SU-DHL-6 (cell line): ENCODE measurements around the gene GIMAP4.
"Not testable (repeated sequence)": the region's sequence is repeated elsewhere in the genome, so short reads cannot be mapped to it uniquely, and the experiment has no call there.

Source experiments
- H2AFZ ChIP-seq: fragments of 200-600 bp; sonication (generic); 2 replicates; pipeline ENCODE4 v1.6.1; 2014; ENCODE audit warnings: low read depth, mild to moderate bottlenecking, moderate library complexity, mixed read lengths, antibody characterized with exemption, low read length; ENCODE audit not compliant: severe bottlenecking
- H3F3A ChIP-seq: fragments of 200-600 bp; shearing (Covaris generic); 2 replicates; pipeline ENCODE4 v1.6.0; 2016; ENCODE audit warnings: antibody characterized with exemption, mild to moderate bottlenecking; ENCODE audit not compliant: insufficient read depth
- H3K27ac ChIP-seq: fragments of 200-600 bp; sonication (generic); 2 replicates; pipeline ENCODE4 v1.5.1; 2016; ENCODE audit warnings: low read depth, mild to moderate bottlenecking, low read length, moderate library complexity, mixed read lengths
- H3K27me3 ChIP-seq: fragments of 200-600 bp; sonication (generic), shearing (Covaris generic); 2 replicates; pipeline ENCODE4 v1.6.0; 2014; ENCODE audit warnings: mild to moderate bottlenecking, low read length
- H3K36me3 ChIP-seq: fragments of 200-600 bp; sonication (generic); 2 replicates; pipeline ENCODE4 v1.6.1; 2014; ENCODE audit warnings: mild to moderate bottlenecking, low read length, mixed read lengths
- H3K4me2 ChIP-seq: fragments of 300-600, 200-600 bp; shearing (Covaris generic), sonication (generic); 2 replicates; pipeline ENCODE4 v1.6.0; 2014; ENCODE audit warnings: low read length, low read depth, mild to moderate bottlenecking; ENCODE audit not compliant: poor library complexity, severe bottlenecking
- H3K4me3 ChIP-seq: fragments of 200-600 bp; sonication (generic); 2 replicates; pipeline ENCODE4 v1.5.1; 2014; ENCODE audit warnings: antibody characterized with exemption, low read length, mild to moderate bottlenecking, mixed read lengths; ENCODE audit not compliant: insufficient read depth, poor library complexity, severe bottlenecking
- H3K79me2 ChIP-seq: fragments of 200-600 bp; sonication (generic); 2 replicates; pipeline ENCODE4 v1.6.1; 2014; ENCODE audit warnings: mild to moderate bottlenecking, low read length, moderate library complexity; ENCODE audit not compliant: insufficient read depth
- H3K9ac ChIP-seq: fragments of 200-600 bp; sonication (generic); 2 replicates; pipeline ENCODE4 v1.7.0; 2014; ENCODE audit warnings: mild to moderate bottlenecking, low read length
- H3K9me2 ChIP-seq: fragments of 200-600 bp; sonication (generic); replicated peaks from 2 replicates; pipeline ENCODE4 v1.6.1; 2014; ENCODE audit warnings: low read length; ENCODE audit not compliant: insufficient read depth
- H3K9me3 ChIP-seq: fragments of 200-600 bp; sonication (generic); 2 replicates; pipeline ENCODE4 v1.6.1; 2014; ENCODE audit warnings: low read length, mixed read lengths; ENCODE audit not compliant: insufficient read depth
- H4K20me1 ChIP-seq: fragments of 200-600 bp; sonication (generic); 2 replicates; pipeline ENCODE4 v1.6.1; 2014; ENCODE audit warnings: low read depth, mild to moderate bottlenecking, antibody characterized with exemption, low read length, moderate library complexity, mixed read lengths
- CTCF ChIP-seq: fragments of 200-600 bp; sonication (generic); IDR thresholded peaks from one replicate; pipeline ENCODE4 v1.5.1; 2017; ENCODE audit warnings: antibody characterized with exemption, mild to moderate bottlenecking, low read length, moderate library complexity; ENCODE audit not compliant: insufficient read depth, poor library complexity, severe bottlenecking
- EZH2phosphoT487 ChIP-seq: fragments of 200-600 bp; sonication (generic), shearing (Covaris generic); conservative IDR thresholded peaks from 2 replicates; pipeline ENCODE4 v1.6.1; 2018; ENCODE audit warnings: mild to moderate bottlenecking, antibody characterized with exemption, low read length, moderate library complexity, mixed read lengths

Gene GIMAP4

GRCh38 chr7:150586785-150587152 is 19.6 kb downstream of the GIMAP4 start:
- Histone ChIP-seq H3K4me3 (no peak overlapping the region), H3K9me2 (no peaks in the 10 kb centered on the region), H3K27me3 (no peaks in the 10 kb centered on the region), H2AFZ (no peak overlapping the region), H3K36me3 (no peaks in the 10 kb centered on the region), H3K4me2 (no peak overlapping the region), H3K9me3 (no peaks in the 10 kb centered on the region), H4K20me1 (no peaks in the 10 kb centered on the region), H3K27ac (no peak overlapping the region), H3K79me2 (no peaks in the 10 kb centered on the region), H3K9ac (no peak overlapping the region), H3F3A (no peaks in the 10 kb centered on the region)
- TF ChIP-seq EZH2phosphoT487 (no peak), CTCF (no peak)

- no peak overlapping the region for H3K9ac ChIP-seq
- H2AFZ ChIP-seq, result no peak overlapping the region
- H3K36me3 ChIP-seq, result no peaks in the 10 kb centered on the region
- no peaks in the 10 kb centered on the region for H3K79me2 ChIP-seq
- H3K27me3 ChIP-seq, result no peaks in the 10 kb centered on the region
- no peaks in the 10 kb centered on the region for H3K9me3 ChIP-seq
- TF ChIP-seq CTCF (no peak), EZH2phosphoT487 (no peak)
- H3F3A ChIP-seq, result no peaks in the 10 kb centered on the region
- H3K4me2 ChIP-seq, result no peak overlapping the region
- no peak overlapping the region for H3K27ac ChIP-seq
- no peaks in the 10 kb centered on the region for H4K20me1 ChIP-seq
- no peaks in the 10 kb centered on the region for H3K9me2 ChIP-seq
- no peak overlapping the region for H3K4me3 ChIP-seq
Observed at GRCh38 chr7:150587551-150587950, 20.4 kb downstream of the GIMAP4 start.

- Histone ChIP-seq H3F3A (no peaks in the 10 kb centered on the region), H3K27me3 (no peaks in the 10 kb centered on the region), H3K27ac (no peak overlapping the region), H3K9me2 (no peaks in the 10 kb centered on the region), H3K4me2 (no peak overlapping the region), H3K9ac (no peak overlapping the region), H3K4me3 (no peak overlapping the region), H2AFZ (no peak overlapping the region), H3K9me3 (no peaks in the 10 kb centered on the region), H3K79me2 (no peaks in the 10 kb centered on the region), H3K36me3 (no peaks in the 10 kb centered on the region), H4K20me1 (no peaks in the 10 kb centered on the region)
- TF ChIP-seq CTCF (no peak), EZH2phosphoT487 (no peak)
Observed at GRCh38 chr7:150594805-150595204, 27.6 kb downstream of the GIMAP4 start.

- no peaks in the 10 kb centered on the region for H3K27me3 ChIP-seq
- H3K79me2 ChIP-seq, result no peaks in the 10 kb centered on the region
- H3K9ac ChIP-seq, result no peak overlapping the region
- no peaks in the 10 kb centered on the region for H3K9me2 ChIP-seq
- H3K36me3 ChIP-seq, result no peaks in the 10 kb centered on the region
- no peak overlapping the region for H2AFZ ChIP-seq
- no peaks in the 10 kb centered on the region for H4K20me1 ChIP-seq
- H3K4me2 ChIP-seq, result no peak overlapping the region
- no peak overlapping the region for H3K27ac ChIP-seq
- TF ChIP-seq CTCF (no peak), EZH2phosphoT487 (no peak)
- no peaks in the 10 kb centered on the region for H3F3A ChIP-seq
- no peaks in the 10 kb centered on the region for H3K9me3 ChIP-seq
- no peak overlapping the region for H3K4me3 ChIP-seq
Observed at GRCh38 chr7:150595361-150595760, 28.2 kb downstream of the GIMAP4 start.

GRCh38 chr7:150603600-150603999 is 36.4 kb downstream of the GIMAP4 start:
- not testable (repeated sequence) for H3K36me3 ChIP-seq, H3K27me3 ChIP-seq, H3K4me3 ChIP-seq, H3F3A ChIP-seq, H3K9me3 ChIP-seq, H3K4me2 ChIP-seq, H3K9me2 ChIP-seq, H3K79me2 ChIP-seq, H3K27ac ChIP-seq, H4K20me1 ChIP-seq, H3K9ac ChIP-seq, H2AFZ ChIP-seq
